Ishikawa (cell line): Measurements from ENCODE around the gene CNTNAP4.

Experiments used
- CEBPB ChIP-seq: IDR thresholded peaks from 2 replicates; pipeline ENCODE4 v1.6.1; 2012
- CREB1 ChIP-seq: IDR thresholded peaks from 2 replicates; pipeline ENCODE4 v1.6.1; 2012; ENCODE audit warnings: low read depth
- EGR1 ChIP-seq: IDR thresholded peaks from 2 replicates; pipeline ENCODE4 v1.6.1; 2012
- EP300 ChIP-seq: IDR thresholded peaks from 2 replicates; pipeline ENCODE4 v1.6.1; 2012; ENCODE audit warnings: borderline replicate concordance
- FOXM1 ChIP-seq: IDR thresholded peaks from 2 replicates; pipeline ENCODE4 v1.6.1; 2012; ENCODE audit warnings: low read depth, borderline replicate concordance
- NFIC ChIP-seq: IDR thresholded peaks from 2 replicates; pipeline ENCODE4 v1.6.1; 2012
- RAD21 ChIP-seq: IDR thresholded peaks from 2 replicates; pipeline ENCODE4 v1.6.1; 2012; ENCODE audit warnings: low read depth
- REST ChIP-seq: IDR thresholded peaks from 2 replicates; pipeline ENCODE4 v1.6.1; 2012; ENCODE audit warnings: low read depth, mild to moderate bottlenecking
- TAF1 ChIP-seq: IDR thresholded peaks from 2 replicates; pipeline ENCODE4 v1.6.1; 2012; ENCODE audit warnings: low read depth, mild to moderate bottlenecking
- TCF12 ChIP-seq: IDR thresholded peaks from 2 replicates; pipeline ENCODE4 v1.6.1; 2012; ENCODE audit warnings: low read depth
- TEAD4 ChIP-seq: IDR thresholded peaks from 2 replicates; pipeline ENCODE4 v1.6.1; 2012
- USF1 ChIP-seq: IDR thresholded peaks from 2 replicates; pipeline ENCODE4 v1.6.1; 2012
- YY1 ChIP-seq: IDR thresholded peaks from 2 replicates; pipeline ENCODE4 v1.6.1; 2012; ENCODE audit warnings: low read depth
- ZBTB7A ChIP-seq: IDR thresholded peaks from 2 replicates; pipeline ENCODE4 v1.6.1; 2012; ENCODE audit warnings: low read depth
- TF ChIP-seq, protein P1 (sequence below): IDR thresholded peaks from 2 replicates; pipeline ENCODE4 v1.6.1; 2012

CNTNAP4 gene

GRCh38 chr16:76277460-76278030 lies 344 bp downstream of the CNTNAP4 start:
- TF ChIP-seq USF1 (no peak), ZBTB7A (no peak)

DNA sequence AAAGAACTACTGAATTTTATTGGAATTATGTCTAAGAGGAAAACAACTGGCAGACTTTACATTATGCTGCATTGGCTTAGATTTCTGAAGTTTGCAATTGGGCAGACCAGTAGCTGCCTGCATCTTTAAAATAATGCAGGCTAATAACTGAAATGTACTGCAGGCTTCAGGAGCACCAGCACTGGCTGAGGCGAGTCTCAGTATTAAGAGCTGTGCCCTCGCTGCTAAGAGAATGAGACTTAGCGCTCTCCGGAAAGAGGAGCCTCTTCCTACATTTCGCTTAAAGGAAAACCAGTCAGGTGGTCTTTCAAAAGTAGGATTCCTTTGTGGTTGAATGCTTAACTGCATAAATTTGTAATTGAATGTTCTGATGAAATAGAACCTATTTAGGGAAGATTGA lies 885 bp downstream of the CNTNAP4 start:
- no peak for TF ChIP-seq RAD21
- TF ChIP-seq FOXM1, result no peak
- no peak for TF ChIP-seq TCF12
- no peak for TF ChIP-seq CEBPB
- TF ChIP-seq EGR1, result no peak
- no peak for TF ChIP-seq YY1
- TF ChIP-seq EP300, result no peak
- TF ChIP-seq CREB1, result no peak
- no peak for TF ChIP-seq NFIC
- TF ChIP-seq USF1, result no peak
- no peak for TF ChIP-seq ZBTB7A
- TF ChIP-seq, protein P1, sequence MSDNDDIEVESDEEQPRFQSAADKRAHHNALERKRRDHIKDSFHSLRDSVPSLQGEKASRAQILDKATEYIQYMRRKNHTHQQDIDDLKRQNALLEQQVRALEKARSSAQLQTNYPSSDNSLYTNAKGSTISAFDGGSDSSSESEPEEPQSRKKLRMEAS, result no peak
- no peak for TF ChIP-seq TAF1
- no peak for TF ChIP-seq TEAD4
- no peak for TF ChIP-seq REST

DNA sequence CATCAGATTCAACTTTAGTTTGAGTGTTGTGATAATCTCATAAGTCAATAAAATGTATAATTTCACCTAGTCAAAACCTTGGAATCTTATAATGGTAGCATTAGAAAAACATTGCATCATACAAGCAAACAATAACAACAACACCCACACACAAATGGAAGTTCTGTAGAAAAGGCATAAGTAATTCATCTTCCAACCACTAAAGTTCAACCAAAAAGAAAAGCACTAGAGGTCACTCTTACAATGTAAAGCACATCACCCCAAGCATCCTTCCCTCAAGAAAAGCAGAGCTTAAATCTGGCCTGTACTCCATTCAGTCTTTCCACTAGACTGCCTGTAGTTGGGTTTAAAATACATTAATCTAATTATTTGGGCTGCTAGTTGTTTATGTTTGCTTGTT lies 1.8 kb downstream of the CNTNAP4 start:
- no peak for TF ChIP-seq CREB1
- TF ChIP-seq EP300, result no peak
- TF ChIP-seq CEBPB, result no peak
- TF ChIP-seq TEAD4, result no peak
- TF ChIP-seq EGR1, result no peak
- TF ChIP-seq USF1, result no peak
- TF ChIP-seq TCF12, result no peak
- no peak for TF ChIP-seq FOXM1
- no peak for TF ChIP-seq YY1

- TF ChIP-seq EGR1, result no peak
- TF ChIP-seq TAF1, result no peak
- no peak for TF ChIP-seq TEAD4
- TF ChIP-seq TCF12, result no peak
- no peak for TF ChIP-seq FOXM1
- TF ChIP-seq YY1, result no peak
- no peak for TF ChIP-seq REST
- TF ChIP-seq NFIC, result no peak
- no peak for TF ChIP-seq RAD21
These were observed 3.4 kb downstream of the CNTNAP4 start for GRCh38 chr16:76280421-76281215.

GRCh38 chr16:76287466-76287865 lies 10.3 kb downstream of the CNTNAP4 start:
- TF ChIP-seq CEBPB (no peak), EGR1 (no peak), TCF12 (no peak), YY1 (no peak), EP300 (no peak), USF1 (no peak), CREB1 (no peak), FOXM1 (no peak), ZBTB7A (no peak), TAF1 (no peak), REST (no peak), NFIC (no peak), RAD21 (no peak)
- TF ChIP-seq, protein P1, result no peak
